Activated naive CD4-positive, alpha-beta T cell treated with anti-CD3 and anti-CD28 coated beads, Interleukin-2, amount 50 U/mL, for 16 hours (primary cell): Measurements from ENCODE around the gene CD160.
"Not testable (repeated sequence)": the region's sequence is repeated elsewhere in the genome, so short reads cannot be mapped to it uniquely, and the experiment has no call there.

Experiments used
- DNase-seq: peaks from one replicate; pipeline ENCODE4 v3.0.0-alpha.2; 2020

Gene CD160, protein sequence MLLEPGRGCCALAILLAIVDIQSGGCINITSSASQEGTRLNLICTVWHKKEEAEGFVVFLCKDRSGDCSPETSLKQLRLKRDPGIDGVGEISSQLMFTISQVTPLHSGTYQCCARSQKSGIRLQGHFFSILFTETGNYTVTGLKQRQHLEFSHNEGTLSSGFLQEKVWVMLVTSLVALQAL

DNA sequence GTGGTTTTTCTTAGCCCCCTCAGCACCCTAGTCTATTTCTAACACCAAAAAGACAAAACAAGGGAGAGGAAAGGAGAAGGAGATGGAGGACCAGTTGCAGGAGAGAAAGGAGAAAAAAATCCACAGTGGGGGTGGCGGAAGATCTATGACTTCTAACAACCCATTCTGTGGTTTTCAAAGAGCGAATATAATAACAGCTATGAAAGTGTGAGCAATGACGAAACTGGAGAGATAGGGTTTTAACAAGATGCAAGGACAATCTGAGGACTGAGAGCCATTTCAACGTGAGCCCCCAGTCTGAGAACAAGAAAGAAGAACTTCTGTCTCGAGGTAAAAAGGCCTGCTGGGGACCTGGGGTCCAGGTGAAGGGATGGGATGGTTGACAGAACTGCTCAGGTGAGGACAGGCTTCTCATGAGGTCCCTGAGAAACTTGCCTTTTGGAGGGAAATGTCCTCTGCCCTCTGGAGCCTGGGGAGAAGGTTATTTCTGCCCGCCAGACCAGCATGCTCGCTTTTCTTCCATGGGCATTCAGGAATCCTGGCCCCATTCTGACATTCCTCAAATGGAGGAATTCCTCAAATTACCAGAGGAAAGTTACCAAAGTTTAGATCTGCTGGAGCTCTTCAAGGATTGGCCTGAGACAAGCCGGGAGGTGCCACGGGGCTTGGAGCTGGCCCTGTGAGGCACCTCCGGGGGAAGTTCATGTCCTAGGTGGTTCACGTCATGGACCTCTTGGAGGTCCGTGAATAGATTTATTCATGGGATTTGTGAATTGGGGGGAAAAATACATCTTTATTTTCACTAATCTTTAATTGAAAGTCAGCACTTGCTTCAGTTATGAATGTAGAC is at the start of gene CD160:
TSS of gene CD160 (plus strand) at position 270 of the 850 bp plus-strand sequence. CDS start 8,829 bp downstream, outside the sequence.
- no peak for DNase-seq

GRCh38 chr1:145670995-145671745 is 48.1 kb upstream of the CD160 start:
- not testable (repeated sequence) for DNase-seq

GRCh38 chr1:145673217-145673616 is 46.1 kb upstream of the CD160 start:
- DNase-seq, result not testable (repeated sequence)

DNA sequence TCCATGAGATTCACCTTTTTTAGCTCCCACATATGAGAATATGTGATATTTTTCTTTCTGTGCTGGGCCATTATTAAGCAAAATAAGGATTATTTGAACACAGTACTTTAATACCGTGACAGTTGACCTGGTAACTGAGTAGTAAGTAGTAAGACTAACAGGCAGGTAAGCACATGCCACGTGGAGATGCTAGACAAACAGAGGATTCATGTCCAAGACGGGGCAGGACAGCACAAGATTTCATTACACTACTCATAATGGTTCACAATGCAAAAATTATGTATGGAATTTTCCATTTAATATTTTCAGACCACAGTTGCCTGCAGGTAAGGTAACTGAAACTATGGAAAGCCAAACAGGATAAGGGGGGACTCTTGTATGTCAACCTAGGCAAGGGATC is 34.4 kb upstream of the CD160 start:
- DNase-seq, result not testable (repeated sequence)

DNA sequence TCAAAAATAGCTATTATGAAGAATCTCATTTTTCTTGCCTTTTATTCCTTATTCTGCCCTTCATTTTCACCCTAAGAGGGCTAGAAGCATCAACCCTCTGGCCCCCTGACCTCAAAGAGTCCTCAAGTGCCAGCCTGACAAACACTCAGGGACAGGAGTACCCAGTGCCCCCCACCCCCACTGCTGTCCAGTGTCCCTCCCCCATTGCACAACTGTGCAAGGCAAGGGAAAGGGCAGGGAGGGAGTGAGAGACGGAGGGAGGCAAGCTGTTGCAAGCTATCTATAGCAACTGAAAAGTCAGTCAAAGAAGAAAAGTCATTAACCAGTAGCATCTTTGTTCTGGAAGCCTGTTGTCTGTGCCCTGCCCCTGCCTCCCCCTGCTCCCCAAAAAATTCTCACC is 33.2 kb upstream of the CD160 start:
- not testable (repeated sequence) for DNase-seq

GRCh38 chr1:145688328-145688727 is 31.0 kb upstream of the CD160 start:
- DNase-seq, result no peak

GRCh38 chr1:145688924-145689323 is 30.4 kb upstream of the CD160 start:
- DNase-seq, result no peak

GRCh38 chr1:145689922-145690321 is 29.4 kb upstream of the CD160 start:
- DNase-seq, result no peak

- DNase-seq, result no peak
These were observed 28.4 kb upstream of the CD160 start for GRCh38 chr1:145690587-145691558.

- no peak for DNase-seq
These were observed 26.4 kb upstream of the CD160 start for GRCh38 chr1:145692785-145693443.

GRCh38 chr1:145695821-145696629 is 23.3 kb upstream of the CD160 start:
- DNase-seq, result no peak

GRCh38 chr1:145696630-145696960 is 22.7 kb upstream of the CD160 start:
- no peak for DNase-seq

DNA sequence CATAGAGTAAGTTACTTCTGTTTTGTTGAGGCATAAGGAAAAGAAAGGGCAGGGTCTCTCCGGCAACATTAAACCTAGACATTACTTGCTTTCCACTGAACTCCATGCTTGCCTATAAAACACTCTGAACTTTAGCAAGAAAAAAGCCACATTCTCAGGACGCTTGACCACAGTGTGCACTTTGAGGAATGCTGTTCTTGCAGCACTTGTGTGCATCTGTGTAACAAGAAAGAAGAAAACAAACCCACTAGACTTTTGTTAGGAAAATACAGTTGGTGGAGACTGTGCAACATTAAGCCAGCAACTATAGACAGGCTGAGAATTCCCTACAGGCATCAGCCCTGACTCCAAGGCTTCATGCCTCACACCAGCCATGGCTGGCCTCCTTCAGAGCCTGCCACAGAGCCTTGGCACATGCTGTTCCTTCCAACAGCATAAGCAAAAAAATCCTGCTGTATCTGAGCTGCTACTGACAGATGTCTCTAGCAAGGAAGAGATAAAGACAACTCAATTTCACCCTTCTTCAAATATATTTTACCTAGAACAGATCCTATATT is 17.9 kb upstream of the CD160 start:
- no peak for DNase-seq

GRCh38 chr1:145702052-145702451 is 17.2 kb upstream of the CD160 start:
- DNase-seq, result no peak

DNA sequence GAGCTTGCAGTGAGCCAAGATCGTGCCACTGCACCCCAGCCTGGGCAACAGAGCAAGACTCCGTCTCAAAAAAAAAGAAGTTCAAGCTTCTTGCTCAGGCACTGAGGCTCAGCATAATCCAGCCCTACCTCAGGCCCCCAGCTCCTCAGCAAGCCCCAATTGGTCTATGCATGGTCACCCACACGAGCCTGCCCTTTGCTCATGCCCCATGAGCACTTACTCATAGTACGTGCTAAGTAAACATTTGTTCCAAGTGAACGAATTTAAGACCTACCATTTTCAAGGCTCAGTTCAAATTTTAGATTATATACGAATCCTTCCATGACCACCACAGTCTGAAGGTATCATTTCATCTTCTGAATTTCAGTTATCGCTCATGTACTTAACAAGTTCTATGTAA is 16.5 kb upstream of the CD160 start:
- DNase-seq, result no peak

GRCh38 chr1:145705622-145706021 is 13.7 kb upstream of the CD160 start:
- DNase-seq, result no peak

DNA sequence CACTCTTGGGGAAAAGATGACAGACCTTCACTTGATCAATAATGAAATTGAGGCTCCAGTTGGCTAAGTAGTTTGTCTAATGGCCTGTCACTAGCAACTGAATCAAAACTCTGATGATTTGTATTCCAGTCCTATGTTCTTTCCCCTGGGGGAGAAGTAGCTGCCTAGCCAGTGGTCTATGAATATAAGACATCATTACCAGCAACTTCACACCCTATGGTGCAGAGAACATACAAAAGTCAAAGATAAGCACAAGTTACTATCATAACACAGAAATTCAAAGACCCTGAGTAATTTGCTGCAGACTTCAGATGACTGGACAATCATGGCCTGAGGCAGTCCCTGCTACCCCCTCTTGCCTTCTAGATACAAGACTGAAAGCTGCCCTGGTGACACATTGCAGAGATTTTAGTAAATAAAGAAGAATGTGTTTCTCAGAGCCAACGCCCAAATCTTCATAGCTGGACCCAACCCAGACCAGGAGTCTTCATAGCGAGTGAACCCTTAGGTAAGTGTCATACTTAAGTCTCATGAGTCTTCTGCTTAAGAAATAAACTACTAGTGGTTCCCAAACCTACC is 13.1 kb upstream of the CD160 start:
- DNase-seq, result no peak

- DNase-seq, result no peak
These were observed 12.0 kb upstream of the CD160 start, which contains the start of gene PDZK1 for GRCh38 chr1:145707183-145707867. TSS of gene PDZK1 (minus strand) at chr1:145707368. CDS start at chr1:145688021, 19,347 bp downstream.

DNA sequence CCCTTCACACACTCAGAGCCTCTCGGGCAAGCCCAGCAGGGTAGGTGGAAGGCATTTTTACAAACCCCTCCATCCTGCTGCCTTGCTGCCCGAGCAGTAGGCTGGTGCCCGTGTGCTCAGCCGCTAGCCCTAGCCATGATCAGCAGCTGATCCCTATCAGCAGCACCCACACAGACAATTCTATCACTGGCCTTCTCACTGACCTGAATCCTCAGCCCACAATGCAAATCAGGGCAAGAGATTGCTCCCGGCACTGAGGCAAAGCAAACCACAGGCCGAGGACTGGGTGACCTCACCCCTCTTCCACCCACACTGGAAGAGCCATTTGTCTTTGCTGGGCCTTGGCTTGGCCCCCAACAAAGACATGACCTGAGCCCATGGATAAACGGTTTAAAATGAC is 11.2 kb upstream of the CD160 start:
- DNase-seq, result no peak
